HepG2 (cell line): ENCODE results near the gene SCARB2. TPM values are rescaled to one million over a fixed set of nuclear protein-coding genes. Genes with fewer than 3 reads are reported as not detected.

ENCODE experiments used
- BCL3 ChIP-seq: sonication (generic); formaldehyde crosslinking; IDR thresholded peaks from 2 replicates; pipeline ENCODE4 v1.5.1; 2020; ENCODE audit warnings: mild to moderate bottlenecking, missing genetic modification reagents, moderate library complexity
- CEBPG ChIP-seq: IDR thresholded peaks from 2 replicates; pipeline ENCODE4 v1.6.1; 2016
- FOXC1 ChIP-seq: sonication (generic); formaldehyde crosslinking; IDR thresholded peaks from 2 replicates; pipeline ENCODE4 v1.8.0; 2022; ENCODE audit warnings: mild to moderate bottlenecking, missing genetic modification reagents, borderline replicate concordance
- HMG20B ChIP-seq: conservative IDR thresholded peaks from 2 replicates; pipeline ENCODE4 v1.6.1; 2016; ENCODE audit warnings: missing genetic modification reagents, missing compliant biosample characterization
- IKZF4 ChIP-seq: sonication (generic); formaldehyde crosslinking; IDR thresholded peaks from 2 replicates; pipeline ENCODE4 v1.5.1; 2020; ENCODE audit warnings: borderline replicate concordance, mild to moderate bottlenecking, low read depth, missing genetic modification reagents; ENCODE audit errors: not compliant biosample characterization
- KDM5B ChIP-seq: sonication (generic); formaldehyde crosslinking; IDR thresholded peaks from 2 replicates; pipeline ENCODE4 v1.4.0; 2020; ENCODE audit warnings: missing genetic modification reagents, mild to moderate bottlenecking, borderline replicate concordance
- MIXL1 ChIP-seq: IDR thresholded peaks from 2 replicates; pipeline ENCODE4 v1.6.1; 2016
- PATZ1 ChIP-seq: sonication (generic); formaldehyde crosslinking; IDR thresholded peaks from 2 replicates; pipeline ENCODE4 v1.4.0; 2020; ENCODE audit warnings: missing genetic modification reagents
- REL ChIP-seq: sonication (generic); formaldehyde crosslinking; conservative IDR thresholded peaks from 2 replicates; pipeline ENCODE4 v1.8.0; 2022; ENCODE audit warnings: mild to moderate bottlenecking, missing genetic modification reagents, moderate library complexity
- RFX1 ChIP-seq: fragments of 450-650 bp; IDR thresholded peaks from 2 replicates; pipeline ENCODE4 v1.6.1; 2017
- SMAD1 ChIP-seq: sonication (generic); formaldehyde crosslinking; IDR thresholded peaks from 2 replicates; pipeline ENCODE4 v1.4.0; 2020; ENCODE audit warnings: missing genetic modification reagents, low read depth, mild to moderate bottlenecking, borderline replicate concordance
- TSC22D2 ChIP-seq: sonication (generic); formaldehyde crosslinking; IDR thresholded peaks from 2 replicates; pipeline ENCODE4 v1.5.1; 2020; ENCODE audit warnings: missing genetic modification reagents, mild to moderate bottlenecking, borderline replicate concordance
- ZBTB38 ChIP-seq: sonication (generic); formaldehyde crosslinking; IDR thresholded peaks from 2 replicates; pipeline ENCODE4 v1.5.1; 2020; ENCODE audit warnings: mild to moderate bottlenecking, missing genetic modification reagents
- ZNF136 ChIP-seq: sonication (generic); formaldehyde crosslinking; IDR thresholded peaks from 2 replicates; pipeline ENCODE4 v1.8.1; 2022; ENCODE audit warnings: low read depth, mild to moderate bottlenecking, moderate library complexity, missing genetic modification reagents
- ZNF276 ChIP-seq: sonication (generic); formaldehyde crosslinking; IDR thresholded peaks from 2 replicates; pipeline ENCODE4 v1.4.0; 2020; ENCODE audit warnings: mild to moderate bottlenecking, low read depth, missing genetic modification reagents
- ZNF33B ChIP-seq: sonication (generic); formaldehyde crosslinking; IDR thresholded peaks from 2 replicates; pipeline ENCODE4 v1.5.1; 2020; ENCODE audit warnings: mild to moderate bottlenecking, missing genetic modification reagents
- ZNF713 ChIP-seq: sonication (generic); formaldehyde crosslinking; IDR thresholded peaks from 2 replicates; pipeline ENCODE4 v1.4.0; 2020; ENCODE audit warnings: mild to moderate bottlenecking, missing genetic modification reagents
- polyA plus RNA-seq, 8 experiments: library from polyadenylated mRNA; depleted of rRNA in 3 of 8; stranded (reverse) in 7 of 8; unstranded in 1 of 8; fragments of >200 nt; fragmentation: Illumina TruSeq in 4 of 8; extraction: Trizol in 4 of 8; gene quantifications; 2 replicates each; pipeline versions ENCODE4 v1.2.1 to v1.2.3, GENCODE V29; 2011 to 2016; ENCODE audit warnings: low read depth in 4 of 8, missing spikeins in 1 of 8, mixed read lengths in 1 of 8; ENCODE audit not compliant: insufficient read depth in 1 of 8
- total RNA-seq, 5 experiments: library from RNA; depleted of rRNA; stranded (reverse); fragments of >200 nt; fragmentation: Illumina TruSeq; extraction: Trizol; gene quantifications; 2 replicates each; pipeline ENCODE4 v1.2.3, GENCODE V29; 2016; ENCODE audit warnings: low read depth in 1 of 5

The SCARB2 gene
- total and polyA plus RNA-seq, 2 of the 13 experiments (the other 11 are each of a cell fraction or from before 2014, with no cell fraction given): 40.6 to 43.4 TPM

GRCh38 chr4:76214177-76214675, 602 bp upstream of the SCARB2 start (continued):
- TF ChIP-seq PATZ1: 0 out of 2 replicates have a peak, but pooled peaks have one; percentile 6
- TF ChIP-seq FOXC1 (CRISPR knock-in tag): 0 out of 2 replicates have a peak, but pooled peaks have one; percentile 9
- peak; percentile 52; the same call in 1 of the 2 replicates for TF ChIP-seq KDM5B (CRISPR knock-in tag)
- 0 out of 2 replicates have a peak, but pooled peaks have one; percentile 11 for TF ChIP-seq MIXL1
- TF ChIP-seq ZNF33B: peak; percentile 13; the same call in 1 of the 2 replicates
- TF ChIP-seq ZBTB38 (CRISPR knock-in tag): no peak
- TF ChIP-seq CEBPG (CRISPR knock-in tag): 0 out of 2 replicates have a peak, but pooled peaks have one; percentile 19
- TF ChIP-seq REL: no peak
- TF ChIP-seq SMAD1: peak; percentile 26; the same call in 1 of the 2 replicates
- TF ChIP-seq ZNF136 (CRISPR knock-in tag): 0 out of 2 replicates have a peak, but pooled peaks have one; percentile 75
- no peak for TF ChIP-seq RFX1
- TF ChIP-seq ZNF276 (CRISPR knock-in tag): 0 out of 2 replicates have a peak, but pooled peaks have one; percentile 4
- TF ChIP-seq HMG20B (CRISPR knock-in tag): 0 out of 2 replicates have a peak, but pooled peaks have one; percentile 2
- TF ChIP-seq IKZF4: peak; percentile 24
- no peak for TF ChIP-seq BCL3 (CRISPR knock-in tag)
- TF ChIP-seq ZNF713 (CRISPR knock-in tag): 0 out of 2 replicates have a peak, but pooled peaks have one; percentile 61
- 0 out of 2 replicates have a peak, but pooled peaks have one; percentile 12 for TF ChIP-seq TSC22D2 (CRISPR knock-in tag)
